Type B pancreatic cell (in vitro differentiated cells): Measurements from ENCODE around the gene DCDC1. TPM values are rescaled to one million over a fixed set of nuclear protein-coding genes. Genes with fewer than 3 reads are reported as not detected.

Source experiments
- DNase-seq: peaks from one replicate; pipeline ENCODE4 v3.0.0; 2021; ENCODE audit warnings: mixed read lengths; ENCODE audit not compliant: unreplicated experiment; ENCODE audit errors: extremely low spot score
- H3K27ac Mint-ChIP-seq: 2 replicates; pipeline ENCODE4 v1.8.0; 2021; ENCODE audit warnings: mild to moderate bottlenecking, mixed read lengths
- H3K27me3 Mint-ChIP-seq: 2 replicates; pipeline ENCODE4 v1.8.0; 2021; ENCODE audit warnings: mixed read lengths
- H3K36me3 Mint-ChIP-seq: 2 replicates; pipeline ENCODE4 v1.8.0; 2021; ENCODE audit warnings: mixed read lengths
- H3K4me1 Mint-ChIP-seq: one replicate; pipeline ENCODE4 v1.8.0; 2021; ENCODE audit warnings: mixed read lengths; ENCODE audit not compliant: unreplicated experiment
- H3K4me3 Mint-ChIP-seq: 2 replicates; pipeline ENCODE4 v1.8.0; 2021; ENCODE audit warnings: mild to moderate bottlenecking, mixed read lengths
- H3K9me3 Mint-ChIP-seq: 2 replicates; pipeline ENCODE4 v1.8.0; 2021; ENCODE audit warnings: mixed read lengths
- total RNA-seq: library from RNA; stranded (reverse); gene quantifications from 2 replicates; pipeline ENCODE4 v1.2.1, GENCODE V29; 2021; ENCODE audit warnings: low replicate concordance
- TF ChIP-seq, protein P1 (sequence below): fragments of 200-600 bp; sonication (generic); conservative IDR thresholded peaks from 2 replicates; pipeline ENCODE4 v1.5.0; 2021; ENCODE audit warnings: antibody characterized with exemption, mild to moderate bottlenecking

Gene DCDC1
- total RNA-seq, 1 donor from 2014 or later = 4.8 TPM

DNA sequence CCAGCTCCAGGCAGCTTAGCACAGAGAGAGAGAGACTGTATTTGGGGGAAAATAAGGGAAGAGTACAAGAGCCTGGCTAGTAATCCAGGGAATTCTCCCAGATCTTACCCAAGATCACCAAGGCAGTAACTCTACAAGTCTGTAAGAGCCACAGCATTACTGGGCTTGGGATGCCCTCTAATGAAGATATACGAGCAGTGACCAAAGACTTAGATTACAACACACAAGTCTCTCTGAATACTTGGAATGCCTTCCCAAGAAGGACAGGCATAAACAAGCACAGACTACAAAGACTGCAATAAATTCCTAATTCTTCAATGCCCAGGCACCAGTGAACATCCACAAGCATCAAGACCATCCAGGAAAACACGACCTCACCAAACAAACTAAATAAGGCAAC lies 17.8 kb upstream of the DCDC1 start:
- H3K4me3 Mint-ChIP-seq = no peak overlapping the region
- H3K27me3 Mint-ChIP-seq = no peaks in the 10 kb centered on the region
- no peak overlapping the region for H3K27ac Mint-ChIP-seq
- TF ChIP-seq, protein P1, sequence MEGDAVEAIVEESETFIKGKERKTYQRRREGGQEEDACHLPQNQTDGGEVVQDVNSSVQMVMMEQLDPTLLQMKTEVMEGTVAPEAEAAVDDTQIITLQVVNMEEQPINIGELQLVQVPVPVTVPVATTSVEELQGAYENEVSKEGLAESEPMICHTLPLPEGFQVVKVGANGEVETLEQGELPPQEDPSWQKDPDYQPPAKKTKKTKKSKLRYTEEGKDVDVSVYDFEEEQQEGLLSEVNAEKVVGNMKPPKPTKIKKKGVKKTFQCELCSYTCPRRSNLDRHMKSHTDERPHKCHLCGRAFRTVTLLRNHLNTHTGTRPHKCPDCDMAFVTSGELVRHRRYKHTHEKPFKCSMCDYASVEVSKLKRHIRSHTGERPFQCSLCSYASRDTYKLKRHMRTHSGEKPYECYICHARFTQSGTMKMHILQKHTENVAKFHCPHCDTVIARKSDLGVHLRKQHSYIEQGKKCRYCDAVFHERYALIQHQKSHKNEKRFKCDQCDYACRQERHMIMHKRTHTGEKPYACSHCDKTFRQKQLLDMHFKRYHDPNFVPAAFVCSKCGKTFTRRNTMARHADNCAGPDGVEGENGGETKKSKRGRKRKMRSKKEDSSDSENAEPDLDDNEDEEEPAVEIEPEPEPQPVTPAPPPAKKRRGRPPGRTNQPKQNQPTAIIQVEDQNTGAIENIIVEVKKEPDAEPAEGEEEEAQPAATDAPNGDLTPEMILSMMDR = no peak
- H3K9me3 Mint-ChIP-seq = peaks cover 18% of the 10 kb centered on the region
- H3K4me1 Mint-ChIP-seq = no peaks in the 10 kb centered on the region
- H3K36me3 Mint-ChIP-seq = peaks cover 11% of the 10 kb centered on the region
- DNase-seq = no peak

GRCh38 chr11:31383116-31383515 lies 13.6 kb upstream of the DCDC1 start:
- Mint-ChIP-seq H3K4me3 (no peak overlapping the region), H3K9me3 (peaks cover 8% of the 10 kb centered on the region), H3K36me3 (peaks cover 8% of the 10 kb centered on the region), H3K4me1 (no peaks in the 10 kb centered on the region), H3K27ac (no peak overlapping the region), H3K27me3 (no peaks in the 10 kb centered on the region)
- no peak for DNase-seq
- TF ChIP-seq, protein P1 = no peak

- TF ChIP-seq, protein P1 = no peak
- H3K27ac Mint-ChIP-seq = no peak overlapping the region
- H3K27me3 Mint-ChIP-seq = no peaks in the 10 kb centered on the region
- no peaks in the 10 kb centered on the region for H3K9me3 Mint-ChIP-seq
- DNase-seq = no peak
- H3K36me3 Mint-ChIP-seq = peaks cover 4% of the 10 kb centered on the region
- no peaks in the 10 kb centered on the region for H3K4me1 Mint-ChIP-seq
- no peak overlapping the region for H3K4me3 Mint-ChIP-seq
Observed at GRCh38 chr11:31375879-31376278, 6.3 kb upstream of the DCDC1 start.

- Mint-ChIP-seq H3K4me1 (no peaks in the 10 kb centered on the region), H3K9me3 (no peaks in the 10 kb centered on the region), H3K27me3 (peaks cover 9% of the 10 kb centered on the region), H3K4me3 (peak overlapping the region; percentile 41), H3K27ac (no peak overlapping the region), H3K36me3 (no peaks in the 10 kb centered on the region)
- no peak for DNase-seq
- TF ChIP-seq, protein P1 = no peak
Observed at GRCh38 chr11:31366795-31367194, 2.7 kb downstream of the DCDC1 start.

DNA sequence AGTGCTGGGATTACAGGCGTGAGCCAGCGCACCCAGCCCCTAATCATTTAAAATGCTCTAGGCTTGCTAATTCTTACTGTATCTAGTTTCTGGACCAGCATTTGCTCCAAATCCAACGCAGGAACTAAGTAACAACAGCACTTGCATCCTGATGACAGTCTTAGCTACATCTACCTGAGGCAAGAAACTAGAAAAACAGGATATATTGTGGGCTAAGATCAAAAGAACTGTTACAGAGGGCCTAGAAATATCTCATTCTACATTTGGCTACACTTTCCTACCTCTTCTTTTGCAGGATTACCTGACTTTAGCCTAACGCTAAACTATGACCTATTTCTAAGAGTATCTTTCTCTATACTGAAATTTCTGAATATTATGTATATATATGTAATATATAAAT lies 7.8 kb downstream of the DCDC1 start:
- TF ChIP-seq, protein P1 = no peak
- peaks cover 7% of the 10 kb centered on the region for H3K27me3 Mint-ChIP-seq
- no peaks in the 10 kb centered on the region for H3K36me3 Mint-ChIP-seq
- peaks cover 4% of the 10 kb centered on the region for H3K9me3 Mint-ChIP-seq
- H3K27ac Mint-ChIP-seq = no peak overlapping the region
- no peak for DNase-seq
- H3K4me3 Mint-ChIP-seq = no peak overlapping the region
- no peaks in the 10 kb centered on the region for H3K4me1 Mint-ChIP-seq

DNA sequence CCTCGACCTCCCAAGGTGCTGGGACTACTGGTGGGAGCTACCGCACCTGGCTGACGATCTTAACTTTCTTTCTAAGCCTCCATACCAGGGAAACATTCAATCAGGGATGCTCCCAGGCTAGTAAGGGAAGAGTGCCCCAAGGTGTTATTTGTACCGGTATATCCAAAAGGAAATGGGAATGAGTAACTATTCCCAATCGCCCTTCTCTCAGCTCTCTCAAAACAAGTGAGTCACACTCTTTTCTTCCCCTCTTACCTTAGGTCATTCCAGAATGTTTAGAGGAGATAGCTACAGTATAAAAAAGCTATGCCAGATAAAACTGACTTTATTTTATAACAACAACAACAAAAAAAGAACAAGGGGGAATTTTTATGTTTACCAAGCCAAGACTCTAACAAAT lies 13.7 kb downstream of the DCDC1 start:
- H3K27me3 Mint-ChIP-seq = no peaks in the 10 kb centered on the region
- no peak overlapping the region for H3K4me3 Mint-ChIP-seq
- TF ChIP-seq, protein P1 = no peak
- H3K4me1 Mint-ChIP-seq = peaks cover 4% of the 10 kb centered on the region
- H3K36me3 Mint-ChIP-seq = no peaks in the 10 kb centered on the region
- peaks cover 4% of the 10 kb centered on the region for H3K9me3 Mint-ChIP-seq
- H3K27ac Mint-ChIP-seq = no peak overlapping the region
- DNase-seq = no peak
